Measurements from ENCODE around the gene ANKRD13A. TPM values are rescaled to one million over a fixed set of nuclear protein-coding genes. Genes with fewer than 3 reads are reported as not detected.

Gene ANKRD13A
- total and polyA plus RNA-seq, 2 of the 13 experiments (the other 11 are each of a cell fraction or from before 2014, with no cell fraction given): 34.1 to 41.6 TPM

- TF ChIP-seq REST (IDR thresholded peaks at IDR 0.05; ENCODE audit: borderline replicate concordance in 1 of 2, low read depth in 1 of 2, low read length in 2 of 2) (no peak), MAZ (IDR thresholded peaks at IDR 0.05; ENCODE audit: borderline replicate concordance, low read depth, low read length) (no peak; the same call in 1 of the 2 replicates), MAZ (CRISPR knock-in tag; IDR thresholded peaks at IDR 0.05; ENCODE audit: low read depth) (peak; percentile 66), ETV5 (CRISPR knock-in tag; IDR thresholded peaks at IDR 0.05; ENCODE audit: borderline replicate concordance) (peak; percentile 88), ZNF441 (CRISPR knock-in tag; IDR thresholded peaks at IDR 0.05; ENCODE audit: borderline replicate concordance) (no peak; the same call in 1 of the 2 replicates), ZNF710 (CRISPR knock-in tag; IDR thresholded peaks at IDR 0.05; ENCODE audit: borderline replicate concordance) (peak; percentile 85; the same call in 1 of the 2 replicates), ZBTB10 (CRISPR knock-in tag; IDR thresholded peaks at IDR 0.05; ENCODE audit: borderline replicate concordance) (no peak), PAWR (CRISPR knock-in tag; IDR thresholded peaks at IDR 0.05; ENCODE audit: borderline replicate concordance) (peak; percentile 87; the same call in 1 of the 2 replicates), GABPB1 (CRISPR knock-in tag; IDR thresholded peaks at IDR 0.05) (peak; percentile 96), BRF2 (CRISPR knock-in tag; IDR thresholded peaks at IDR 0.05) (no peak), ARNTL (CRISPR knock-in tag; IDR thresholded peaks at IDR 0.05) (0 out of 2 replicates have a peak, but pooled peaks have one; percentile 42), NFIB (CRISPR knock-in tag; IDR thresholded peaks at IDR 0.05; ENCODE audit: borderline replicate concordance) (no peak), ZNF326 (CRISPR knock-in tag; IDR thresholded peaks at IDR 0.05; ENCODE audit: borderline replicate concordance) (no peak), PRDM4 (CRISPR knock-in tag; IDR thresholded peaks at IDR 0.05; ENCODE audit: borderline replicate concordance) (no peak), ZSCAN22 (CRISPR knock-in tag; IDR thresholded peaks at IDR 0.05) (peak; percentile 67; the same call in 1 of the 2 replicates)
Observed at GRCh38 chr12:109995686-109996482, 3.3 kb upstream of the ANKRD13A start, which contains the start of gene GIT2 (continued).

Data from HepG2 (cell line).